H9 (cell line): ENCODE measurements around the gene ACTN2. TPM values are rescaled to one million over a fixed set of nuclear protein-coding genes. Genes with fewer than 3 reads are reported as not detected.

Experiments used
- DNase-seq: peaks from one replicate; pipeline ENCODE4 v3.0.0-alpha.2; 2017
- H2AFZ ChIP-seq: one replicate; pipeline ENCODE4 v1.6.1; 2013; ENCODE audit warnings: mild to moderate bottlenecking, low read length, control low read depth, moderate library complexity
- H2AK5ac ChIP-seq: 2 replicates; pipeline ENCODE4 v1.6.1; 2013; ENCODE audit warnings: low read length, control low read depth, mixed read lengths; ENCODE audit not compliant: insufficient read length
- H2BK120ac ChIP-seq: one replicate; pipeline ENCODE4 v1.6.1; 2013; ENCODE audit warnings: low read depth, mild to moderate bottlenecking, low read length, control low read depth, inconsistent platforms; ENCODE audit not compliant: poor library complexity, severe bottlenecking
- H2BK12ac ChIP-seq: 2 replicates; pipeline ENCODE4 v1.6.1; 2013; ENCODE audit warnings: low read length, control low read depth, mixed read lengths, low read depth; ENCODE audit not compliant: insufficient read length
- H2BK15ac ChIP-seq: 2 replicates; pipeline ENCODE4 v1.6.1; 2013; ENCODE audit warnings: low read depth, low read length, control low read depth
- H2BK20ac ChIP-seq: one replicate; pipeline ENCODE4 v1.6.1; 2013; ENCODE audit warnings: low read depth, mild to moderate bottlenecking, low read length, control low read depth, inconsistent platforms; ENCODE audit not compliant: poor library complexity, severe bottlenecking
- H2BK5ac ChIP-seq: 2 replicates; pipeline ENCODE4 v1.6.1; 2013; ENCODE audit warnings: low read length, control low read depth, mixed read lengths; ENCODE audit not compliant: insufficient read length
- H3K14ac ChIP-seq: 2 replicates; pipeline ENCODE4 v1.6.1; 2013; ENCODE audit warnings: low read length, control low read depth; ENCODE audit not compliant: insufficient read depth
- H3K18ac ChIP-seq: 2 replicates; pipeline ENCODE4 v1.6.1; 2013; ENCODE audit warnings: low read depth, mild to moderate bottlenecking, mixed read lengths, low read length, control low read depth; ENCODE audit not compliant: insufficient read length
- H3K23ac ChIP-seq: 2 replicates; pipeline ENCODE4 v1.6.1; 2013; ENCODE audit warnings: low read length, control low read depth, mixed read lengths, low read depth; ENCODE audit not compliant: insufficient read length
- H3K23me2 ChIP-seq: 2 replicates; pipeline ENCODE4 v1.6.1; 2013; ENCODE audit warnings: low read depth, mild to moderate bottlenecking, mixed read lengths, low read length, control low read depth; ENCODE audit not compliant: insufficient read length, poor library complexity, severe bottlenecking
- H3K27ac ChIP-seq: 2 replicates; pipeline ENCODE4 v1.5.1; 2013; ENCODE audit warnings: low read length, control low read depth, mixed read lengths, low read depth; ENCODE audit not compliant: insufficient read length
- H3K27me3 ChIP-seq: 2 replicates; pipeline ENCODE4 v1.6.1; 2013; ENCODE audit warnings: low read length, control low read depth, inconsistent platforms; ENCODE audit not compliant: insufficient read depth
- H3K4ac ChIP-seq: 2 replicates; pipeline ENCODE4 v1.6.1; 2013; ENCODE audit warnings: low read depth, mild to moderate bottlenecking, control low read depth, inconsistent platforms, low read length, moderate library complexity
- H3K4me1 ChIP-seq: 2 replicates; pipeline ENCODE4 v1.6.1; 2013; ENCODE audit warnings: low read length, control low read depth, inconsistent platforms; ENCODE audit not compliant: insufficient read depth
- H3K4me2 ChIP-seq: 2 replicates; pipeline ENCODE4 v1.6.1; 2013; ENCODE audit warnings: low read length, control low read depth, mixed read lengths; ENCODE audit not compliant: insufficient read length, insufficient read depth
- H3K56ac ChIP-seq: 2 replicates; pipeline ENCODE4 v1.6.1; 2013; ENCODE audit warnings: low read depth, mild to moderate bottlenecking, mixed read lengths, low read length, control low read depth; ENCODE audit not compliant: insufficient read length
- H3K79me1 ChIP-seq: 2 replicates; pipeline ENCODE4 v1.6.1; 2013; ENCODE audit warnings: low read depth, mild to moderate bottlenecking, moderate library complexity, low read length, control low read depth, inconsistent platforms; ENCODE audit not compliant: insufficient read depth, poor library complexity, severe bottlenecking
- H3K79me2 ChIP-seq: 2 replicates; pipeline ENCODE4 v1.6.1; 2013; ENCODE audit warnings: low read length, control low read depth, inconsistent platforms; ENCODE audit not compliant: insufficient read depth
- H3K9ac ChIP-seq: 2 replicates; pipeline ENCODE4 v1.6.1; 2013; ENCODE audit warnings: low read length, control low read depth, mixed read lengths; ENCODE audit not compliant: insufficient read length; ENCODE audit errors: extremely low read depth
- H3K9me3 ChIP-seq: one replicate; pipeline ENCODE4 v1.6.1; 2013; ENCODE audit warnings: low read depth, low read length, inconsistent platforms; ENCODE audit not compliant: control insufficient read depth
- H3T11ph ChIP-seq: one replicate; pipeline ENCODE4 v1.6.1; 2013; ENCODE audit warnings: mild to moderate bottlenecking, low read length, control low read depth, inconsistent platforms
- H4K20me1 ChIP-seq: one replicate; pipeline ENCODE4 v1.6.1; 2013; ENCODE audit not compliant: control insufficient read depth, insufficient read length, insufficient read depth
- H4K5ac ChIP-seq: 2 replicates; pipeline ENCODE4 v1.6.1; 2013; ENCODE audit warnings: low read depth, mild to moderate bottlenecking, mixed read lengths, low read length, control low read depth; ENCODE audit not compliant: insufficient read length
- H4K8ac ChIP-seq: replicated peaks from 2 replicates; pipeline ENCODE4 v1.6.1; 2013; ENCODE audit warnings: low read length, control low read depth, mixed read lengths, low read depth; ENCODE audit not compliant: insufficient read length
- H4K91ac ChIP-seq: 2 replicates; pipeline ENCODE4 v1.6.1; 2013; ENCODE audit warnings: low read depth, mild to moderate bottlenecking, moderate library complexity, mixed read lengths, low read length, control low read depth; ENCODE audit not compliant: insufficient read length
- H3K27ac Mint-ChIP-seq, 3 experiments: 2 replicates in 2 of 3; 3 replicates in 1 of 3; pipeline ENCODE4 v1.8.0; 2020 to 2021; ENCODE audit warnings: mixed read lengths in 3 of 3, mild to moderate bottlenecking in 1 of 3, moderate library complexity in 1 of 3
- H3K27me3 Mint-ChIP-seq: 2 replicates; pipeline ENCODE4 v1.8.0; 2021; ENCODE audit warnings: low read depth, mild to moderate bottlenecking, moderate library complexity, mixed read lengths
- H3K36me3 Mint-ChIP-seq, 3 experiments: 2 replicates in 2 of 3; 3 replicates in 1 of 3; pipeline ENCODE4 v1.8.0; 2020 to 2021; ENCODE audit warnings: low read depth in 3 of 3, mixed read lengths in 3 of 3; ENCODE audit not compliant: insufficient read depth in 1 of 3
- H3K4me1 Mint-ChIP-seq, 2 experiments: 2 replicates each; pipeline ENCODE4 v1.8.0; 2020; ENCODE audit warnings: mixed read lengths in 2 of 2
- H3K4me3 Mint-ChIP-seq, 2 experiments: 2 replicates in 1 of 2; 3 replicates in 1 of 2; pipeline ENCODE4 v1.8.0; 2020 to 2021; ENCODE audit warnings: mild to moderate bottlenecking in 2 of 2, mixed read lengths in 2 of 2, moderate library complexity in 1 of 2
- H3K9me3 Mint-ChIP-seq, 2 experiments: 2 replicates in 1 of 2; 3 replicates in 1 of 2; pipeline ENCODE4 v1.8.0; 2020; ENCODE audit warnings: mild to moderate bottlenecking in 2 of 2, mixed read lengths in 2 of 2, moderate library complexity in 1 of 2
- WGBS: extraction: QIAGEN DNeasy Blood & Tissue Kit; methylation state at CpG from one replicate; pipeline ENCODE4 v1.1.7; 2013; ENCODE audit warnings: missing lambda C conversion rate, low lambda C conversion rate, mixed read lengths; ENCODE audit not compliant: insufficient read length; ENCODE audit errors: extremely low coverage; 5-methylcytosine and 5-hydroxymethylcytosine counted together
- total RNA-seq: library from RNA; stranded (reverse); gene quantifications from 2 replicates; pipeline ENCODE4 v1.2.1, GENCODE V29; 2021
- TF ChIP-seq, protein P1 (sequence below): fragments of 200-600 bp; sonication (generic); conservative IDR thresholded peaks from 3 replicates; pipeline ENCODE4 v1.8.0; 2021; ENCODE audit warnings: antibody characterized with exemption, mild to moderate bottlenecking

ACTN2 gene
- total RNA-seq, 1 experiment from 2014 or later = 2.3 TPM

DNA sequence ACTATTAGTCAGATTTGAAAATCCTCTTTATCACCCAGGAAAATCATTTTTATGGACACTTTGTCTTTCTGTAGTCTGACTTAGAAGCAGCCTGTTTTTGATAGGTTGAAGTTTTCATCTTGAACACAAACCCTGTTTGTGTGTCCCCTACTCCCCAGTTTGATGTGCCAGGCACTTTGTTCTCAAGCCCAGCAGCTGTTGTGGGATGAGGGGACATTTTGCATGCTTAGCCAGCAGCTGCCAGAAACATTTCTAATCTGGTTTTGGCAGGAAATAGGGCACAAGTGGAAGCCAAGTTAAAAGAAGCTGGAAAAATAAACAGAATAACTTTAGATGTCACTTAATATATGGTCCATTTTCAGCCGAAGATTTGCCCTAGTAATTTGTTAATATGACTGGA is 29.9 kb downstream of the ACTN2 start:
- no peak overlapping the region for H3T11ph ChIP-seq
- H3K9ac ChIP-seq = no peak overlapping the region
- H3K27me3 ChIP-seq = no peaks in the 10 kb centered on the region
- no peaks in the 10 kb centered on the region for H4K20me1 ChIP-seq
- H2AK5ac ChIP-seq = no peak overlapping the region
- TF ChIP-seq, protein P1, sequence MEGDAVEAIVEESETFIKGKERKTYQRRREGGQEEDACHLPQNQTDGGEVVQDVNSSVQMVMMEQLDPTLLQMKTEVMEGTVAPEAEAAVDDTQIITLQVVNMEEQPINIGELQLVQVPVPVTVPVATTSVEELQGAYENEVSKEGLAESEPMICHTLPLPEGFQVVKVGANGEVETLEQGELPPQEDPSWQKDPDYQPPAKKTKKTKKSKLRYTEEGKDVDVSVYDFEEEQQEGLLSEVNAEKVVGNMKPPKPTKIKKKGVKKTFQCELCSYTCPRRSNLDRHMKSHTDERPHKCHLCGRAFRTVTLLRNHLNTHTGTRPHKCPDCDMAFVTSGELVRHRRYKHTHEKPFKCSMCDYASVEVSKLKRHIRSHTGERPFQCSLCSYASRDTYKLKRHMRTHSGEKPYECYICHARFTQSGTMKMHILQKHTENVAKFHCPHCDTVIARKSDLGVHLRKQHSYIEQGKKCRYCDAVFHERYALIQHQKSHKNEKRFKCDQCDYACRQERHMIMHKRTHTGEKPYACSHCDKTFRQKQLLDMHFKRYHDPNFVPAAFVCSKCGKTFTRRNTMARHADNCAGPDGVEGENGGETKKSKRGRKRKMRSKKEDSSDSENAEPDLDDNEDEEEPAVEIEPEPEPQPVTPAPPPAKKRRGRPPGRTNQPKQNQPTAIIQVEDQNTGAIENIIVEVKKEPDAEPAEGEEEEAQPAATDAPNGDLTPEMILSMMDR = no peak
- H3K36me3 Mint-ChIP-seq = no peaks in the 10 kb centered on the region; a peak in 1 of 7 replicates
- no peak overlapping the region for H2AFZ ChIP-seq
- no peaks in the 10 kb centered on the region for H3K4me1 ChIP-seq
- DNase-seq = no peak
- H3K27me3 Mint-ChIP-seq = no peaks in the 10 kb centered on the region
- H3K14ac ChIP-seq = no peak overlapping the region
- H3K4ac ChIP-seq = no peak overlapping the region
- H3K23ac ChIP-seq = no peak overlapping the region
- no peaks in the 10 kb centered on the region for H3K79me2 ChIP-seq
- H4K8ac ChIP-seq = no peak overlapping the region
- H3K56ac ChIP-seq = no peak overlapping the region
- no peak overlapping the region for H3K4me3 Mint-ChIP-seq
- H3K27ac ChIP-seq = no peak overlapping the region
- H3K18ac ChIP-seq = no peak overlapping the region
- H3K23me2 ChIP-seq = no peaks in the 10 kb centered on the region
- no peaks in the 10 kb centered on the region for H3K9me3 Mint-ChIP-seq
- H2BK5ac ChIP-seq = no peak overlapping the region
- no peak overlapping the region for H4K5ac ChIP-seq
- WGBS = no CpG with 5 or more reads among the region's 1 CpG
- H3K4me2 ChIP-seq = no peak overlapping the region
- no peak overlapping the region for H2BK20ac ChIP-seq
- no peaks in the 10 kb centered on the region for H3K79me1 ChIP-seq
- H3K27ac Mint-ChIP-seq = peak overlapping the region in 1 of 3 experiments; percentile 48; a peak in 1 of 7 replicates
- no peak overlapping the region for H2BK120ac ChIP-seq
- H2BK15ac ChIP-seq = no peak overlapping the region; the same call in 1 of the 2 replicates
- H2BK12ac ChIP-seq = no peak overlapping the region
- no peaks in the 10 kb centered on the region for H3K9me3 ChIP-seq
- H3K4me1 Mint-ChIP-seq = no peaks in the 10 kb centered on the region
- H4K91ac ChIP-seq = no peak overlapping the region
